ENCODE results near the gene APOOL.

Gene APOOL

GRCh38 chrX:85084770-85085393 is 81.2 kb downstream of the APOOL start:
- no peak for DNase-seq (ENCODE audit: low read depth in 2 of 2)

- no peak for DNase-seq (ENCODE audit: low read depth in 2 of 2)
Measured at GRCh38 chrX:85089321-85089840, 85.7 kb downstream of the APOOL start.

GRCh38 chrX:85107407-85107806 is 103.7 kb downstream of the APOOL start:
- DNase-seq (ENCODE audit: low read depth in 2 of 2): no peak

- no peak for DNase-seq (ENCODE audit: low read depth in 2 of 2)
Measured at GRCh38 chrX:85108165-85108564, 104.5 kb downstream of the APOOL start.

GRCh38 chrX:85109235-85109634 is 105.6 kb downstream of the APOOL start:
- DNase-seq (ENCODE audit: low read depth in 2 of 2): no peak

GRCh38 chrX:85111347-85111746 is 107.7 kb downstream of the APOOL start:
- no peak for DNase-seq (ENCODE audit: low read depth in 2 of 2)

- DNase-seq (ENCODE audit: low read depth in 2 of 2): no peak
Measured at GRCh38 chrX:85112293-85112692, 108.6 kb downstream of the APOOL start.

GRCh38 chrX:85113746-85114145 is 110.1 kb downstream of the APOOL start:
- no peak for DNase-seq (ENCODE audit: low read depth in 2 of 2)

GRCh38 chrX:85114171-85114570 is 110.5 kb downstream of the APOOL start:
- DNase-seq (ENCODE audit: low read depth in 2 of 2): no peak

- DNase-seq (ENCODE audit: low read depth in 2 of 2): no peak
Measured at GRCh38 chrX:85114776-85115175, 111.1 kb downstream of the APOOL start.

- DNase-seq (ENCODE audit: low read depth in 2 of 2): no peak
Measured at GRCh38 chrX:85115252-85115651, 111.6 kb downstream of the APOOL start.

GRCh38 chrX:85136409-85136808 is 132.7 kb downstream of the APOOL start:
- no peak for DNase-seq (ENCODE audit: low read depth in 2 of 2)

- DNase-seq (ENCODE audit: low read depth in 2 of 2): no peak
Measured at GRCh38 chrX:85139422-85139821, 135.7 kb downstream of the APOOL start.

GRCh38 chrX:85140964-85141363 is 137.3 kb downstream of the APOOL start:
- no peak for DNase-seq (ENCODE audit: low read depth in 2 of 2)

Measured in stimulated activated CD8-positive, alpha-beta memory T cell treated with anti-CD3 and anti-CD28 coated beads, Interleukin-7, amount 100 ng/mL, for 1 hour (primary cell).